OCI-LY7 (cell line): ENCODE data around the gene EIF2S2. TPM values are rescaled to one million over a fixed set of nuclear protein-coding genes. Genes with fewer than 3 reads are reported as not detected.

Experiments used
- BruUV-seq: library from RNA; stranded (reverse); fragments of 400-500 nt; replicated peaks from 2 replicates; lab custom pipeline; 2021; lab: Mats Ljungman, UMichigan
- CTCF ChIA-PET: fragments of 300-600 bp; sonication (Branson Sonifier 250); formaldehyde crosslinking; loops from one replicate; lab custom pipeline; 2022; ENCODE audit warnings: antibody characterized with exemption; ENCODE audit not compliant: unreplicated experiment; lab: Charles Lee
- POLR2A ChIA-PET: fragments of 300-600 bp; sonication (Branson Sonifier 250); formaldehyde crosslinking; loops from one replicate; lab custom pipeline; 2022; ENCODE audit warnings: antibody characterized with exemption; lab: Charles Lee
- DNase-seq: peaks from one replicate; pipeline ENCODE4 v3.0.0-alpha.2; 2015; ENCODE audit warnings: low spot score
- H2AFZ ChIP-seq: fragments of 200-600 bp; sonication (generic), shearing (Covaris generic); 2 replicates; pipeline ENCODE4 v1.6.1; 2014; ENCODE audit warnings: mild to moderate bottlenecking, antibody characterized with exemption, low read length, moderate library complexity
- H3K27ac ChIP-seq: fragments of 200-600 bp; sonication (generic); 2 replicates; pipeline ENCODE4 v1.5.1; 2014; ENCODE audit warnings: mixed run types, low read depth, mild to moderate bottlenecking, moderate library complexity, low read length, inconsistent platforms; ENCODE audit not compliant: poor library complexity, severe bottlenecking
- H3K36me3 ChIP-seq: fragments of 200-600 bp; sonication (generic); 2 replicates; pipeline ENCODE4 v1.6.1; 2014; ENCODE audit warnings: mild to moderate bottlenecking, antibody characterized with exemption, low read length, moderate library complexity, mixed read lengths; ENCODE audit not compliant: insufficient read depth
- H3K4me1 ChIP-seq: fragments of 200-600 bp; sonication (generic); 2 replicates; pipeline ENCODE4 v1.5.1; 2014; ENCODE audit warnings: mild to moderate bottlenecking, low read length; ENCODE audit not compliant: insufficient read depth, poor library complexity, severe bottlenecking
- H3K4me2 ChIP-seq: fragments of 200-600 bp; sonication (generic); 2 replicates; pipeline ENCODE4 v1.6.1; 2014; ENCODE audit warnings: mild to moderate bottlenecking, low read length
- H3K4me3 ChIP-seq: fragments of 200-600 bp; sonication (generic); 2 replicates; pipeline ENCODE4 v1.5.1; 2014; ENCODE audit warnings: mild to moderate bottlenecking, low read depth, low read length; ENCODE audit not compliant: poor library complexity, severe bottlenecking
- H3K79me2 ChIP-seq: fragments of 200-600 bp; sonication (generic); 2 replicates; pipeline ENCODE4 v1.6.1; 2016; ENCODE audit warnings: low read depth, mild to moderate bottlenecking, low read length, moderate library complexity, mixed read lengths; ENCODE audit not compliant: insufficient read depth
- H3K9me2 ChIP-seq: fragments of 200-600 bp; sonication (generic); 2 replicates; pipeline ENCODE4 v1.6.1; 2016; ENCODE audit warnings: mild to moderate bottlenecking, low read length, mixed read lengths; ENCODE audit not compliant: insufficient read depth
- H3K9me3 ChIP-seq: fragments of 200-600 bp; sonication (generic); 2 replicates; pipeline ENCODE4 v1.6.1; 2014; ENCODE audit warnings: mild to moderate bottlenecking, mixed run types, low read length, mixed read lengths
- H4K20me1 ChIP-seq: fragments of 200-600 bp; sonication (generic); 2 replicates; pipeline ENCODE4 v1.6.1; 2014; ENCODE audit warnings: mild to moderate bottlenecking, antibody characterized with exemption, low read length, moderate library complexity, mixed read lengths; ENCODE audit not compliant: insufficient read depth
- EZH2phosphoT487 ChIP-seq: fragments of 200-600 bp; sonication (generic); IDR thresholded peaks from 2 replicates; pipeline ENCODE4 v1.6.1; 2018; ENCODE audit warnings: low read depth, borderline replicate concordance, mild to moderate bottlenecking, mixed run types, antibody characterized with exemption, low read length, moderate library complexity, mixed read lengths
- intact Hi-C: fragments of 100-400 bp; cut with micrococcal nuclease; formaldehyde crosslinking; loops from one replicate; pipeline ENCODE4 v1.10.0; 2022; ENCODE audit not compliant: unreplicated experiment
- total RNA-seq, 2 experiments: library from RNA; depleted of rRNA in 1 of 2; stranded (reverse); fragments of >200 nt in 1 of 2; shearing (Covaris generic) in 1 of 2; gene quantifications; 2 replicates each; pipeline ENCODE4 v1.2.3, GENCODE V29; 2014 to 2022
- TF ChIP-seq, protein P1 (sequence below): fragments of 200-600 bp; sonication (generic); conservative IDR thresholded peaks from 2 replicates; pipeline ENCODE4 v1.5.1; 2014; ENCODE audit warnings: mild to moderate bottlenecking, antibody characterized with exemption, low read length, moderate library complexity, mixed read lengths

EIF2S2 gene
- total RNA-seq, 2 experiments from 2014 or later, result 104 to 130 TPM

DNA sequence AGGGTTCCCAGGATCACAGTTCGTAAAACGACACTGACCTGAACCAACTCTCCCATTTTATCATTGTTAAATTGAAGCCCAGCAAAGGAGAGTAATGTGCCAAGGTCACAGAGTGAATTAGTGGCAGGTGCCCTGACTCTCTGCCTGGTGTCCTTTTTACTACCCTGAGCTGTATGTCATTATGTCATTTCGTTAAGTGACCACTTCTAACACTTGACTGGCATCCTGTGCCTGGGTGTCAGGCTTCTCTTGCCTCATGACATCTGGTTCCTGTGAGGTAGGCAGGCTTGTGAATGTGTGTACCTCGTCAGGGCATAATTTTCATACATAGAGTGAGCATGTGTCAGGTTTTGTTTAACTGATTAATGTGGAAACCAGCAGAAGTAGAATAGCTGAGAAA lies 69.8 kb downstream of the EIF2S2 start:
- ChIA-PET POLR2A (no interaction called here), CTCF (no interaction called here)
- Histone ChIP-seq H3K79me2 (peaks cover 90% of the 10 kb centered on the region), H3K27ac (no peak overlapping the region), H3K9me2 (no peaks in the 10 kb centered on the region), H3K9me3 (no peaks in the 10 kb centered on the region), H3K36me3 (peaks cover 62% of the 10 kb centered on the region), H3K4me3 (no peak overlapping the region), H4K20me1 (peaks cover 7% of the 10 kb centered on the region; the same call in 1 of the 2 replicates), H2AFZ (no peak overlapping the region), H3K4me2 (no peak overlapping the region), H3K4me1 (no peaks in the 10 kb centered on the region)
- no TSS peak for BruUV-seq
- DNase-seq, result no peak
- intact Hi-C loops, result no loop called here
- TF ChIP-seq, protein P1, sequence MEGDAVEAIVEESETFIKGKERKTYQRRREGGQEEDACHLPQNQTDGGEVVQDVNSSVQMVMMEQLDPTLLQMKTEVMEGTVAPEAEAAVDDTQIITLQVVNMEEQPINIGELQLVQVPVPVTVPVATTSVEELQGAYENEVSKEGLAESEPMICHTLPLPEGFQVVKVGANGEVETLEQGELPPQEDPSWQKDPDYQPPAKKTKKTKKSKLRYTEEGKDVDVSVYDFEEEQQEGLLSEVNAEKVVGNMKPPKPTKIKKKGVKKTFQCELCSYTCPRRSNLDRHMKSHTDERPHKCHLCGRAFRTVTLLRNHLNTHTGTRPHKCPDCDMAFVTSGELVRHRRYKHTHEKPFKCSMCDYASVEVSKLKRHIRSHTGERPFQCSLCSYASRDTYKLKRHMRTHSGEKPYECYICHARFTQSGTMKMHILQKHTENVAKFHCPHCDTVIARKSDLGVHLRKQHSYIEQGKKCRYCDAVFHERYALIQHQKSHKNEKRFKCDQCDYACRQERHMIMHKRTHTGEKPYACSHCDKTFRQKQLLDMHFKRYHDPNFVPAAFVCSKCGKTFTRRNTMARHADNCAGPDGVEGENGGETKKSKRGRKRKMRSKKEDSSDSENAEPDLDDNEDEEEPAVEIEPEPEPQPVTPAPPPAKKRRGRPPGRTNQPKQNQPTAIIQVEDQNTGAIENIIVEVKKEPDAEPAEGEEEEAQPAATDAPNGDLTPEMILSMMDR, result no peak
- TF ChIP-seq EZH2phosphoT487, result no peak

DNA sequence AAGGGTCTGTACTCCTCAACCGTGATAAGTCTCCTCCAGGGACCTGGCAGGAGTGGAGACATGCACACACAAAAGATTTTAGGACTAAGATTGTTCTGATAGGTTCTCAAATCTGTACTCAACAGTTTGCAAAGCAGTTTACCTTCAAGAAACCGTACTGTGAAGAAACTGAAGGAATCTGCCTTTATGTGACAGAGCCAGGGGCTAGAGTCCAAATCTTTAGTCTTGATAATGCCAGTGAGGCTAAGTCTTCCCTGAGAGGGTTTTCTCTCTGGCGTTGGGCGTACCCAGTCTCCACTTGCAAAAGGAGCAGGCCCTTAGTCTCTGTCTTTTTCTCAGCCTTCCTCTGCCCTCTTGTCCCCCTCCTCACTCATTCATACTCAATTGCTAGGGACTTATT lies 70.8 kb downstream of the EIF2S2 start:
- H3K79me2 ChIP-seq, result peaks cover 92% of the 10 kb centered on the region
- intact Hi-C loops, result no loop called here

More for the DNA sequence above, 70.8 kb downstream of the EIF2S2 start:
- no peak for DNase-seq
- Histone ChIP-seq H3K4me3 (no peak overlapping the region), H3K36me3 (peaks cover 59% of the 10 kb centered on the region), H3K4me1 (peaks cover 3% of the 10 kb centered on the region), H3K27ac (no peak overlapping the region), H2AFZ (no peak overlapping the region), H3K9me2 (no peaks in the 10 kb centered on the region), H3K9me3 (no peaks in the 10 kb centered on the region), H4K20me1 (peaks cover 7% of the 10 kb centered on the region; the same call in 1 of the 2 replicates), H3K4me2 (no peak overlapping the region)
- ChIA-PET POLR2A (no interaction called here), CTCF (interaction anchor here (0.6 kb wide), 1 partner anchor 27 kb away, joined by 3 read pairs; no protein-coding TSS in a partner anchor)
- no TSS peak for BruUV-seq
- TF ChIP-seq, protein P1, result no peak
- TF ChIP-seq EZH2phosphoT487, result no peak
